Measurements from ENCODE around the gene USP50.
"Not testable (repeated sequence)": the region's sequence is repeated elsewhere in the genome, so short reads cannot be mapped to it uniquely, and the experiment has no call there.

Gene USP50

GRCh38 chr15:50546566-50546965 is at the start of gene USP50:
Gene USP50, minus strand, starts transcription at chr15:50546666. Its CDS starts 141 bp downstream, at chr15:50546525.
- no peaks in the 10 kb centered on the region for H3K9me3 Mint-ChIP-seq
- H3K4me3 Mint-ChIP-seq = no peak within 1 kb of the TSS
- intact Hi-C loops (cut with micrococcal nuclease) = no loop called here
- peaks cover 5% of the 10 kb centered on the region for H3K4me1 Mint-ChIP-seq (ENCODE audit: low read depth)
- peaks cover 3% of the 10 kb centered on the region for H3K27me3 Mint-ChIP-seq
- H3K27ac Mint-ChIP-seq = no peak within 1 kb of the TSS
- no peaks in the 10 kb centered on the region for H3K36me3 Mint-ChIP-seq (ENCODE audit: low read depth)

GRCh38 chr15:50594311-50594710 is 47.8 kb upstream of the USP50 start:
- Mint-ChIP-seq H3K27ac (no peak overlapping the region), H3K36me3 (ENCODE audit: low read depth) (peaks cover 78% of the 10 kb centered on the region), H3K27me3 (no peaks in the 10 kb centered on the region), H3K9me3 (no peaks in the 10 kb centered on the region), H3K4me1 (ENCODE audit: low read depth) (no peaks in the 10 kb centered on the region), H3K4me3 (no peak overlapping the region)
- intact Hi-C loops (cut with micrococcal nuclease) = loop anchor here (10.0 kb wide), 1 partner anchor 100 kb away; no protein-coding TSS in a partner anchor

GRCh38 chr15:50593761-50594160 is 47.3 kb upstream of the USP50 start:
- Mint-ChIP-seq H3K4me1 (ENCODE audit: low read depth) (no peaks in the 10 kb centered on the region), H3K27ac (no peak overlapping the region), H3K27me3 (no peaks in the 10 kb centered on the region), H3K9me3 (no peaks in the 10 kb centered on the region), H3K36me3 (ENCODE audit: low read depth) (peaks cover 80% of the 10 kb centered on the region), H3K4me3 (no peak overlapping the region)
- intact Hi-C loops (cut with micrococcal nuclease) = loop anchor here (10.0 kb wide), 1 partner anchor 99 kb away; no protein-coding TSS in a partner anchor

- H3K27me3 Mint-ChIP-seq = no peaks in the 10 kb centered on the region
- H3K9me3 Mint-ChIP-seq = no peaks in the 10 kb centered on the region
- H3K4me1 Mint-ChIP-seq (ENCODE audit: low read depth) = no peaks in the 10 kb centered on the region
- no peak overlapping the region for H3K4me3 Mint-ChIP-seq
- no peak overlapping the region for H3K27ac Mint-ChIP-seq
- intact Hi-C loops (cut with micrococcal nuclease) = loop anchor here (10.0 kb wide), 1 partner anchor 95 kb away; no protein-coding TSS in a partner anchor
- H3K36me3 Mint-ChIP-seq (ENCODE audit: low read depth) = peaks cover 83% of the 10 kb centered on the region
Observed at GRCh38 chr15:50590288-50590687, 43.8 kb upstream of the USP50 start.

- Mint-ChIP-seq H3K27ac (no peak overlapping the region), H3K9me3 (no peaks in the 10 kb centered on the region), H3K4me3 (no peak overlapping the region), H3K4me1 (ENCODE audit: low read depth) (peaks cover 22% of the 10 kb centered on the region), H3K27me3 (no peaks in the 10 kb centered on the region), H3K36me3 (ENCODE audit: low read depth) (peaks cover 89% of the 10 kb centered on the region)
- intact Hi-C loops (cut with micrococcal nuclease) = no loop called here
Observed at GRCh38 chr15:50577492-50577891, 31.0 kb upstream of the USP50 start.

GRCh38 chr15:50576166-50576565 is 29.7 kb upstream of the USP50 start:
- Mint-ChIP-seq H3K9me3 (no peaks in the 10 kb centered on the region), H3K4me3 (no peak overlapping the region), H3K36me3 (ENCODE audit: low read depth) (peaks cover 85% of the 10 kb centered on the region), H3K4me1 (ENCODE audit: low read depth) (peaks cover 22% of the 10 kb centered on the region), H3K27me3 (no peaks in the 10 kb centered on the region), H3K27ac (no peak overlapping the region)
- intact Hi-C loops (cut with micrococcal nuclease) = no loop called here

GRCh38 chr15:50573842-50574241 is 27.4 kb upstream of the USP50 start:
- H3K9me3 Mint-ChIP-seq; H3K27ac Mint-ChIP-seq; intact Hi-C loops (cut with micrococcal nuclease); H3K27me3 Mint-ChIP-seq; H3K4me3 Mint-ChIP-seq: not testable (repeated sequence)
- peaks cover 22% of the 10 kb centered on the region for H3K4me1 Mint-ChIP-seq (ENCODE audit: low read depth)
- H3K36me3 Mint-ChIP-seq (ENCODE audit: low read depth) = peaks cover 81% of the 10 kb centered on the region

- Mint-ChIP-seq H3K9me3 (no peaks in the 10 kb centered on the region), H3K36me3 (ENCODE audit: low read depth) (peaks cover 79% of the 10 kb centered on the region), H3K4me3 (no peak overlapping the region), H3K4me1 (ENCODE audit: low read depth) (no peaks in the 10 kb centered on the region), H3K27me3 (no peaks in the 10 kb centered on the region), H3K27ac (no peak overlapping the region)
- intact Hi-C loops (cut with micrococcal nuclease) = no loop called here
Observed at GRCh38 chr15:50563756-50564155, 17.3 kb upstream of the USP50 start.

- H3K4me1 Mint-ChIP-seq (ENCODE audit: low read depth) = no peaks in the 10 kb centered on the region
- H3K27ac Mint-ChIP-seq = no peak overlapping the region
- intact Hi-C loops (cut with micrococcal nuclease) = no loop called here
- no peak overlapping the region for H3K4me3 Mint-ChIP-seq
- H3K36me3 Mint-ChIP-seq (ENCODE audit: low read depth) = peaks cover 74% of the 10 kb centered on the region
- H3K27me3 Mint-ChIP-seq = no peaks in the 10 kb centered on the region
- H3K9me3 Mint-ChIP-seq = no peaks in the 10 kb centered on the region
Observed at GRCh38 chr15:50562735-50563640, 16.5 kb upstream of the USP50 start.

- no peak overlapping the region for H3K4me3 Mint-ChIP-seq
- intact Hi-C loops (cut with micrococcal nuclease) = no loop called here
- H3K27ac Mint-ChIP-seq = no peak overlapping the region
- H3K36me3 Mint-ChIP-seq (ENCODE audit: low read depth) = peaks cover 36% of the 10 kb centered on the region
- no peaks in the 10 kb centered on the region for H3K27me3 Mint-ChIP-seq
- no peaks in the 10 kb centered on the region for H3K9me3 Mint-ChIP-seq
- no peaks in the 10 kb centered on the region for H3K4me1 Mint-ChIP-seq (ENCODE audit: low read depth)
Observed at GRCh38 chr15:50558012-50558411, 11.5 kb upstream of the USP50 start.

- no peaks in the 10 kb centered on the region for H3K9me3 Mint-ChIP-seq
- H3K4me3 Mint-ChIP-seq = no peak overlapping the region
- peaks cover 24% of the 10 kb centered on the region for H3K36me3 Mint-ChIP-seq (ENCODE audit: low read depth)
- H3K27ac Mint-ChIP-seq = no peak overlapping the region
- intact Hi-C loops (cut with micrococcal nuclease) = no loop called here
- H3K27me3 Mint-ChIP-seq = no peaks in the 10 kb centered on the region
- H3K4me1 Mint-ChIP-seq (ENCODE audit: low read depth) = no peaks in the 10 kb centered on the region
Observed at GRCh38 chr15:50556642-50557371, 10.3 kb upstream of the USP50 start.

- Mint-ChIP-seq H3K27me3 (peaks cover 2% of the 10 kb centered on the region), H3K9me3 (no peaks in the 10 kb centered on the region), H3K4me3 (no peak overlapping the region), H3K4me1 (ENCODE audit: low read depth) (no peaks in the 10 kb centered on the region), H3K27ac (no peak overlapping the region), H3K36me3 (ENCODE audit: low read depth) (no peaks in the 10 kb centered on the region)
- intact Hi-C loops (cut with micrococcal nuclease) = no loop called here
Observed at GRCh38 chr15:50552238-50552637, 5.8 kb upstream of the USP50 start.

GRCh38 chr15:50549326-50549725 is 2.9 kb upstream of the USP50 start:
- Mint-ChIP-seq H3K4me3 (no peak overlapping the region), H3K36me3 (ENCODE audit: low read depth) (no peaks in the 10 kb centered on the region), H3K27me3 (peaks cover 3% of the 10 kb centered on the region), H3K27ac (no peak overlapping the region), H3K9me3 (no peaks in the 10 kb centered on the region), H3K4me1 (ENCODE audit: low read depth) (peaks cover 4% of the 10 kb centered on the region)
- intact Hi-C loops (cut with micrococcal nuclease) = no loop called here

GRCh38 chr15:50544368-50544767 is 2.1 kb downstream of the USP50 start:
- Mint-ChIP-seq H3K27ac (no peak overlapping the region), H3K4me1 (ENCODE audit: low read depth) (peaks cover 5% of the 10 kb centered on the region), H3K27me3 (peaks cover 3% of the 10 kb centered on the region), H3K9me3 (no peaks in the 10 kb centered on the region), H3K4me3 (no peak overlapping the region), H3K36me3 (ENCODE audit: low read depth) (no peaks in the 10 kb centered on the region)
- intact Hi-C loops (cut with micrococcal nuclease) = no loop called here
